Inflammatory macrophage treated with lipopolysaccharide for 1 hour (primary cell): ENCODE data around the gene PTPRZ1.

Source experiments
- DNase-seq, 2 donors: peaks; one replicate each; pipeline ENCODE4 v3.0.0-alpha.2; 2020 to 2022

The PTPRZ1 gene

GRCh38 chr7:121872831-121873288 is at the start of gene PTPRZ1:
TSS of gene PTPRZ1 (plus strand) at chr7:121873161. CDS start at chr7:121873500, 339 bp downstream.
- no peak for DNase-seq

- no peak for DNase-seq
These were observed 48.7 kb upstream of the PTPRZ1 start for GRCh38 chr7:121824276-121824675.

GRCh38 chr7:121831351-121831750 is 41.6 kb upstream of the PTPRZ1 start:
- no peak for DNase-seq

GRCh38 chr7:121831801-121832200 is 41.2 kb upstream of the PTPRZ1 start:
- DNase-seq: no peak

- DNase-seq: no peak
These were observed 40.6 kb upstream of the PTPRZ1 start for GRCh38 chr7:121832347-121832746.

- DNase-seq: no peak
These were observed 39.0 kb upstream of the PTPRZ1 start for GRCh38 chr7:121833991-121834390.

GRCh38 chr7:121837462-121837861 is 35.5 kb upstream of the PTPRZ1 start:
- DNase-seq: no peak

- no peak for DNase-seq
These were observed 25.9 kb upstream of the PTPRZ1 start for GRCh38 chr7:121847041-121847440.

- DNase-seq: no peak
These were observed 19.7 kb upstream of the PTPRZ1 start for GRCh38 chr7:121853307-121853706.

- DNase-seq: no peak
These were observed 12.0 kb upstream of the PTPRZ1 start for GRCh38 chr7:121860953-121861352.

GRCh38 chr7:121862591-121862990 is 10.4 kb upstream of the PTPRZ1 start:
- DNase-seq: no peak

GRCh38 chr7:121871188-121871587 is 1.8 kb upstream of the PTPRZ1 start:
- no peak for DNase-seq

GRCh38 chr7:121873289-121874194 is 581 bp downstream of the PTPRZ1 start:
- no peak for DNase-seq

- no peak for DNase-seq
These were observed 1.3 kb downstream of the PTPRZ1 start for GRCh38 chr7:121874298-121874697.

GRCh38 chr7:121875203-121875602 is 2.2 kb downstream of the PTPRZ1 start:
- DNase-seq: no peak

- no peak for DNase-seq
These were observed 3.9 kb downstream of the PTPRZ1 start for GRCh38 chr7:121876656-121877500.

GRCh38 chr7:121878918-121879464 is 6.0 kb downstream of the PTPRZ1 start:
- no peak for DNase-seq

- no peak for DNase-seq
These were observed 6.6 kb downstream of the PTPRZ1 start for GRCh38 chr7:121879544-121879943.

GRCh38 chr7:121882731-121883130 is 9.8 kb downstream of the PTPRZ1 start:
- no peak for DNase-seq

- DNase-seq: no peak
These were observed 12.4 kb downstream of the PTPRZ1 start for GRCh38 chr7:121885166-121885920.

- no peak for DNase-seq
These were observed 14.7 kb downstream of the PTPRZ1 start for GRCh38 chr7:121887634-121888033.

- no peak for DNase-seq
These were observed 17.9 kb downstream of the PTPRZ1 start for GRCh38 chr7:121890833-121891232.

- no peak for DNase-seq
These were observed 18.8 kb downstream of the PTPRZ1 start for GRCh38 chr7:121891731-121892130.
